Natural killer cell (primary cell): ENCODE results near the gene CAMK1. TPM values are rescaled to one million over a fixed set of nuclear protein-coding genes. Genes with fewer than 3 reads are reported as not detected.

Experiments used
- ATAC-seq, 3 donors: fragments of 150-1000 bp in 2 of 3; fragments of 200-7000 bp in 1 of 3; cut with Tn5 transposase; 1 replicate in 1 of 3; 2 replicates in 2 of 3; pipeline ENCODE4 v1.10.0; 2021; ENCODE audit warnings: mild to moderate bottlenecking in 2 of 3, moderate library complexity in 2 of 3
- DNase-seq, 2 donors: peaks; one replicate each; pipeline versions ENCODE4 v3.0.0 to v3.0.0-alpha.2; 2013 to 2021; ENCODE audit warnings: mixed read lengths in 1 of 2
- H3K27ac ChIP-seq: one replicate; pipeline ENCODE4 v1.5.1; 2013; ENCODE audit warnings: mild to moderate bottlenecking, low read length
- H3K27me3 ChIP-seq: one replicate; pipeline ENCODE4 v1.6.1; 2013; ENCODE audit warnings: low read length; ENCODE audit not compliant: control insufficient read depth, insufficient read depth
- H3K36me3 ChIP-seq: one replicate; pipeline ENCODE4 v1.6.1; 2013; ENCODE audit warnings: low read length; ENCODE audit not compliant: control insufficient read depth, insufficient read depth
- H3K4me1 ChIP-seq: one replicate; pipeline ENCODE4 v1.6.1; 2013; ENCODE audit warnings: low read length; ENCODE audit not compliant: control insufficient read depth, insufficient read depth
- H3K4me3 ChIP-seq: one replicate; pipeline ENCODE4 v1.5.1; 2013; ENCODE audit warnings: low read length
- H3K9me3 ChIP-seq: one replicate; pipeline ENCODE4 v1.6.1; 2013; ENCODE audit warnings: low read length; ENCODE audit not compliant: control insufficient read depth, insufficient read depth
- H3K27ac Mint-ChIP-seq, 2 donors: one replicate each; pipeline ENCODE4 v1.8.0; 2022; ENCODE audit warnings: mild to moderate bottlenecking in 2 of 2, mixed read lengths in 2 of 2, moderate library complexity in 1 of 2
- H3K27me3 Mint-ChIP-seq, 2 donors: one replicate each; pipeline ENCODE4 v1.8.0; 2022; ENCODE audit warnings: low read depth in 2 of 2, mixed read lengths in 2 of 2
- H3K36me3 Mint-ChIP-seq: one replicate; pipeline ENCODE4 v1.8.0; 2022; ENCODE audit warnings: mixed read lengths
- H3K4me1 Mint-ChIP-seq, 2 donors: one replicate each; pipeline ENCODE4 v1.8.0; 2022; ENCODE audit warnings: mixed read lengths in 2 of 2
- H3K4me3 Mint-ChIP-seq: one replicate; pipeline ENCODE4 v1.8.0; 2022; ENCODE audit warnings: mild to moderate bottlenecking, moderate library complexity, mixed read lengths
- H3K9me3 Mint-ChIP-seq, 2 donors: one replicate each; pipeline ENCODE4 v1.8.0; 2022; ENCODE audit warnings: mixed read lengths in 2 of 2
- CTCF ChIP-seq: fragments of 200-600 bp; IDR thresholded peaks from one replicate; pipeline ENCODE4 v1.8.0; 2022; ENCODE audit warnings: antibody characterized with exemption
- WGBS: methylation state at CpG from one replicate; pipeline ENCODE4 v1.1.7; 2013; ENCODE audit warnings: missing lambda C conversion rate; ENCODE audit not compliant: insufficient coverage; 5-methylcytosine and 5-hydroxymethylcytosine counted together
- intact Hi-C: fragments of 100-400 bp; cut with micrococcal nuclease; formaldehyde crosslinking; loops from one replicate; pipeline ENCODE4 v1.14.2; 2022
- total RNA-seq, 4 donors: library from RNA; stranded (reverse); fragments of 120-200 nt in 1 of 4; gene quantifications; one replicate each; pipeline versions ENCODE4 v1.2.3 to v1.2.4, GENCODE V29; 2013 to 2022

The CAMK1 gene
- total RNA-seq, 3 donors from 2014 or later (not counting 1 experiment from before 2014, with no cell fraction given): 7.4 to 20.4 (median 8.7) TPM

- peak overlapping the region; percentile 49 for H3K4me3 Mint-ChIP-seq
- Histone ChIP-seq H3K9me3 (no peaks in the 10 kb centered on the region), H3K4me3 (no peak overlapping the region), H3K4me1 (peaks cover 24% of the 10 kb centered on the region), H3K27ac (no peak overlapping the region), H3K36me3 (no peaks in the 10 kb centered on the region), H3K27me3 (no peaks in the 10 kb centered on the region)
- intact Hi-C loops: no loop called here
- peaks cover 28 to 37% of the 10 kb centered on the region in 2 donors for H3K4me1 Mint-ChIP-seq
- DNase-seq: no peak
- H3K36me3 Mint-ChIP-seq: no peaks in the 10 kb centered on the region
- no peaks in the 10 kb centered on the region for H3K9me3 Mint-ChIP-seq
- H3K27ac Mint-ChIP-seq: peak overlapping the region; percentile 45 to 63
- 84% methylated on average over 2 of the region's 2 CpGs for WGBS
- no peaks in the 10 kb centered on the region for H3K27me3 Mint-ChIP-seq
- TF ChIP-seq CTCF: no peak
- no peak for ATAC-seq
These were observed 42.0 kb downstream of the CAMK1 start for GRCh38 chr3:9727743-9728142.

GRCh38 chr3:9727041-9727595 lies 42.6 kb downstream of the CAMK1 start:
- intact Hi-C loops: no loop called here
- Mint-ChIP-seq H3K4me1 (peaks cover 22 to 31% of the 10 kb centered on the region in 2 donors), H3K9me3 (no peaks in the 10 kb centered on the region), H3K27me3 (no peaks in the 10 kb centered on the region), H3K4me3 (peak overlapping the region; percentile 64), H3K27ac (peak overlapping the region; percentile 45 to 63), H3K36me3 (no peaks in the 10 kb centered on the region)
- peak in 2 of 3 donors; percentile 14 to 22 for ATAC-seq
- Histone ChIP-seq H3K27ac (peak overlapping the region; percentile 8), H3K4me1 (peaks cover 17% of the 10 kb centered on the region), H3K36me3 (no peaks in the 10 kb centered on the region), H3K9me3 (no peaks in the 10 kb centered on the region), H3K27me3 (no peaks in the 10 kb centered on the region), H3K4me3 (peak overlapping the region; percentile 16)
- DNase-seq: peak in 1 of 2 donors; percentile 82
- TF ChIP-seq CTCF: peak; percentile 70
- WGBS: 22% methylated on average over 11 of the region's 11 CpGs

- Mint-ChIP-seq H3K4me3 (no peak overlapping the region), H3K9me3 (no peaks in the 10 kb centered on the region), H3K4me1 (peaks cover 20 to 26% of the 10 kb centered on the region in 2 donors), H3K27me3 (no peaks in the 10 kb centered on the region), H3K27ac (no peak overlapping the region), H3K36me3 (no peaks in the 10 kb centered on the region)
- DNase-seq (no peak), ATAC-seq (no peak)
- Histone ChIP-seq H3K9me3 (no peaks in the 10 kb centered on the region), H3K4me3 (no peak overlapping the region), H3K4me1 (peaks cover 16% of the 10 kb centered on the region), H3K36me3 (no peaks in the 10 kb centered on the region), H3K27ac (no peak overlapping the region), H3K27me3 (no peaks in the 10 kb centered on the region)
- intact Hi-C loops: no loop called here
- no peak for TF ChIP-seq CTCF
- 97% methylated on average over 4 of the region's 4 CpGs for WGBS
These were observed 43.8 kb downstream of the CAMK1 start for GRCh38 chr3:9725775-9726515.
